Hindlimb muscle (tissue), 1 donor: ENCODE data around the gene CBX5. TPM values are rescaled to one million over a fixed set of nuclear protein-coding genes. Genes with fewer than 3 reads are reported as not detected.
A peak's percentile ranks its signal among the peaks of the same experiment; 100 is the strongest.
"Not testable (repeated sequence)": the region's sequence is repeated elsewhere in the genome, so short reads cannot be mapped to it uniquely, and the experiment has no call there.

Source experiments
- DNase-seq: peaks from one replicate; pipeline ENCODE4 v3.0.0-alpha.2; 2013
- polyA plus RNA-seq: library from polyadenylated mRNA; unstranded; fragments of 120-200 nt; gene quantifications from one replicate; pipeline ENCODE4 v1.2.1, GENCODE V29; 2013; ENCODE audit not compliant: insufficient read length

CBX5 gene
- polyA plus RNA-seq, 1 donor: 65.3 TPM

DNA sequence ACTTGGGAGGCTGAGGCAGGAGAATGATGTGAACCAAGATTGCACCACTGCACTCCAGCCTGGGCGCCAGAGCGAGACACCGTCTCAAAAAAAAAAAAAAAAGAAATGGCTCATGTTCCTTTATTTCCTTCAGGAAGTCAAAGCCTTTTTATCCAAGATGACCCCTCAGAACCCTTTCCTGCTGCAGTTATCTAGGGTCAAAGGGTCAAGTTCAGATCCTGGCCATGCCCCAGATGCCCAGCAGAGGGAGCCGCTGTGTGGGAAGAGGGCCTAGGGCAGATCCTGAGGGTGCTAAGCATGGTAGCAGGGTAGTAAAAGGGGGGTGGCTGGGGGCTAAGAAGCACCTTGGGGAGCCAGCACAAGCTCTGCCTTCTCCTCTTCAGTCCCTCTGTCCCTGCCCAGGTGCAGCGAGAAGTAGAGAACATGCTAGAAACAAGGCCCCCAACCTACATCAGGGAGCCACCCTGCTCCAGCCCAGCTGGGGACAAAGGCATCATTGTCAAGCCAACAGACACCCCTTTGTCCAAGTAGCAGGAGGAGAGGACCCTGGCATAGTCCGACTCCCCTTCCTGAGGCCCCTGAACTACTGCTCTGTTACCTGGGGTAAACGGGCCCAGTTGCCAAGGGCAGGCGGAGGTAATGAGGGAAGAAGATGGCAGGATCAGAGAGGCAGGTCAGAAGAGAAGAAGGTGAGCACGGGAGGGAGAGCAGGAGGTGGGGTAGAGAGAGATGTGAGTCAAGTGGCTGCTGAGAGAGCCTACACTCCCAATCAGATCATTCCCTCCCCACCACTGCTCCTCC lies 14.4 kb upstream of the CBX5 start:
- no peak for DNase-seq

DNA sequence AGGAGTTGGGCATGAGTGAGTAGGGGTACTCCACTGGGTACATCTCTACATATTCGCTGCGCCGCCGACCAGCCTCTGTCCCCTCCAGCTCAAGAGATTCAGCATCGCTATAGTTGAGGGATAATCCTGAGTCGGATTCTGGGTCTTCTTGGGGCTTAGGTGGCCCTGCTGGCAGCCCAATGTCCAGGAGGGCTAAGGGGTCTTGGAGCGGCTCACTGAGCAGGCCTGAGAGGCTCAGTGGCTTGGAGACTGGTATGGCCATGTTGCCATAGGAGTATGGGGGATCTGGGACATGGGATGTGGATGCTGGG lies 13.0 kb upstream of the CBX5 start:
- DNase-seq: no peak

DNA sequence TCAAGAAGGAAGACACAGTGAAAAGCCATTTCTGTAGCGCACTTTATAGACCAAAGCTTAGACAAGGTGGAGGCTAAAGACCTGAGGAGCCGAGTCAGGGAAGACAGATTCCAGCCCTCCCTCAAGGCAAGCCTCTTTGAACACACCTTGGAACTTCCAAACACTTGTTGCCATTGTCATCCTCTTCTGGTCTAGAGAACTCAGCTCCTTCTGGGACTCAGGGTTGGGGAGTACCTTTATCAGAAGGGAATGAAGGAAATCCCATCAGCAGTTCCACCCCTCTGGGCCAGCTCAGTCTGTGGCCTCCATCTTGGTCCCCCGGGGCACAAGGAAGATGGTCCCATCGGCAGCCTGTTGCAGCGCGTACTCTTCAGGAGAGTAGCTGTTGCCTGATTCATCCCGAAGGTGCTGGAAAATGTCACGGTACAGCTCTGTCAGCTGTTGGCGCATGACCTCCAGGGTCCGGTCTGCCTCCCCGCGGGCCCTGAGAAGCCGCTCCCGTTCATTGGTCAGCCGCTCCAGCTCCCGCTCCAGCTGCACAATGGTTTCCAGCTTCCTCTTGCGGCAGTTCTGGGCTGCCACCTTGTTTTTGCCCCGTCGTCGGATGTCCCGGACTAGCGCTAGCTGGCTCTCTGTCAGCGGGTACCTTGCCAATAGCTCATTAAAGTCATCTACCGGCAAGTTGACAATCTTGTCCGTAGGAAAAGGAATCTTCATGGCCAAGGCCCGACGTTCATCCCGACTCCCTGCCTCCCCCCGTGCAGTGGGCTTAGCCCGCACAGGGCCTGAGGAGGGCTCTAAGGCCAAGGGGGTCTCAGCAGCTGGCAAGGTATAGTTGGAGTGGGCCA lies 12.4 kb upstream of the CBX5 start:
- DNase-seq: no peak

DNA sequence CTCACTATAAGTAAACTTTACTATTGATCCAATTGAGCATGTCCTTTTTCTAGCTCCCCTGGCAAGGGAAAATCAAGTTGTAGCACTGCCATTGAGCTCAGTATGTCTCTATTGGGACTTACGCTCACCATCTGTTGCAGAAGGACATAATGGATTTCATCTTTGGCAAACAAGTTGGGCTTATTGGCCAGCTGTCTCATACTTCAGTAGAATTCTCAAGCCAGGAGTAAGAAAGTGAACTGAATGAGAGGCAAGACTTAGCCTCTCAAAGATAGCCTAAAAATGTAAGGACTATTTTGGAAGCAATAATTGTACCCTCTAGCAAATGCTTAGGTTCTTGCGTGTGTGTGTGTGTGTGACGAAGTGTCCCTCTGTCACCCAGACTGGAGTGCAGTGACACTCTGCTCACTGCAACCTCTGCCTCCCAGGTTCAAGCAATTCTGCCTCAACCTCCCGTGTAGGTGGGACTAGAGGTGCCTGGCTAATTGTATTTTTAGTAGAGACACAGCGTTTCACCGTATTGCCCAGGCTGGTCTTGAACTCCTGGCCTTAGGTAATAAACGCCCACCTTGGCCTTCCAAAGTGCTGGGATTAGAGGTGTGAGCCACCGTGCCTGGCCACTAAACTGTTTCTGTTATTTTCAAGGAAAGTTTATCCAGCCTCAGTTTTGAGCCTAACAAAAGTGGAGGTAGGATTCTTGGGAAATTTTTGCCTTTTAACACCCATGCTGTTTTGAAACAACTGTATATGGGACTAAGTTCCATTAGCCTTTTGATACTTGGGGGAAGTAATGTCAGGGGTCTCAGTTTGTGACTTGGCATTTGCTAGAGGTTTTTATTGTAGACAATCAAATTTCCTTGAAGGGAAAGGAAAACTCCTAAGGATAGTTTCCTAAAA lies 7.6 kb upstream of the CBX5 start:
- peak; percentile 38 for DNase-seq

DNA sequence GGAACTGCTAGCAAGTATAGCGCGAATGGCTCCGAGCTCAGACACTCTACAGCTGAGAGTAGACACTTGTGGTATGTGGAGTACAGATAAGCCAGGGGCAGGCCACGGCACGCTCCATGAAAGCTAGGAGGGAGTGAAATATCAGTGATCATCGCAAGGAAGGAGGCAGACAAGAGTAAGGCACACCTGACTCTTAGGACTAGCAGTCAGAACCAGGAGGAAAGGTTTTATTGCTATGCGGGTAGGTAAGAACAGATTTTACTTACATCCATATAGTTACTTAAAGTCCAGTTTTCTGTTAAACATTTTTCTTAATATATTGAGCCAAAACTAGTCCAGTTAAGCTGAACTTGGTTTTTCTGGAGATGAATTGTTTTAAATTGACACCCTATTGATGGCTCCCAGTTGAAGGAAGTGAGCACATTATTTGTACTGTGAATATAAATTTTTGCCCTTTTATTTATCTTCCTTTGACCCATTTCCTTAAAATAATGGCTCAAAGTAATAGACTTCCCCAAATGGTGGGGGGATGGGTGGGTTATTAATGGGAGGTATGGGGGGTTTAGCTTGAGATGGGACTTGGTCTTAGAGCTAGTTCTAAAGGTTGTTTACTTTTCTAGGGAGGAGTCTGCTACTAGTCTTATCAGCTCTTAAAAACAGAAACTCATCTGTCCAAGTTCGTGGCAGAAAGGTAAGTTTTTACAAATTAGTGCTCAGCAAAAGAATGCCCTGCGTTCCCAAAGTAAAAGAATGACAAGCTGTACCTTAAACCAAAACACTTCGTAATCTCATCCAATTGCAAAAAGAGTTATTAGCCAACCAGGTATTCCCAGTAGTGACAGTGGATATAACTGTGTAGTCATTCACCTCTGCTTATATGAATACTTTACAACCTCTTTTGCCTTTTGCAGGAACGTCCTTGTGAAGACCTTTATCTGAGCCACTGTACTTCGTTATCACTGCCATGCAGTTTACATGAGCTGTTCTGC lies 6.4 kb upstream of the CBX5 start:
- no peak for DNase-seq

DNA sequence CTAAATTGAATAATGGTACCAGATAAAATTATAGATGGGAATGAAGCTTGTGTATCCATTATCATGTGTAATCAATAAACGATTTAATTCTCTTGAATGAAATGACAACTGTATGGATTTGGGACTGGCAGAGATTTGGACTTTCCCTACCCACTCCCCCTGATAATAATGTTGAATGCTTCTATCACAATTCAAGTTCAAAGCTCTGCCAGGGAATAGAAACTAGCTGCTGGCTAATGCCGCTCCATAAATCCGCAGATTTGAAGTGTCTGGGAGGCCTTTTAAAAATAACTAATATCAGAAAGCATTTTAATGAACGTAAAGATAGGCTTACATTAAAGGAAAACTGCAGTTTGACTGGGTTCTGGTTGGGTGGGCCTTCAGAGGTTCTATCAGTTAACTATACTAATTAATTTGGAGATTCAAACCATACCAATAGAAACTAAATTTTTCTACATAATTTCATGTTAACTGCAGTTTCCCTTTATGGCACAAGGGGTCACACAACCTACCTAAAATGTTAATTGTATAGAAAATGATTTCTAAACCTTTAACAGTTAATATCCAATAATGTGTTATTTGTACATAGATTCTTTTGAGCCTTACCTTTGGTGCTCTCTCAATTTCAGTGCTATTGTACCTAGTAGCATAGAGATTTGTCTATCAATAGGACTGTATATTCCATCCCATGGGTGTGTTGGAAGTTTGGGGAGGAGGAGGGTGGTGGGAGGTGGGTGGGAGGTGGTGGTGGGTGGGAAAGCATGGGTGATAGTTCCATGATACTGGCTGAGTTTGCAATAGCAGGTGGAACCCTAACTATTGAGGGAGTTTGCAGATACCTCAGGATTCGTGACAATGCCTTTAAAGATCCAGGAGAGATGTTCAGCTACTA lies 5.5 kb upstream of the CBX5 start:
- DNase-seq: no peak

DNA sequence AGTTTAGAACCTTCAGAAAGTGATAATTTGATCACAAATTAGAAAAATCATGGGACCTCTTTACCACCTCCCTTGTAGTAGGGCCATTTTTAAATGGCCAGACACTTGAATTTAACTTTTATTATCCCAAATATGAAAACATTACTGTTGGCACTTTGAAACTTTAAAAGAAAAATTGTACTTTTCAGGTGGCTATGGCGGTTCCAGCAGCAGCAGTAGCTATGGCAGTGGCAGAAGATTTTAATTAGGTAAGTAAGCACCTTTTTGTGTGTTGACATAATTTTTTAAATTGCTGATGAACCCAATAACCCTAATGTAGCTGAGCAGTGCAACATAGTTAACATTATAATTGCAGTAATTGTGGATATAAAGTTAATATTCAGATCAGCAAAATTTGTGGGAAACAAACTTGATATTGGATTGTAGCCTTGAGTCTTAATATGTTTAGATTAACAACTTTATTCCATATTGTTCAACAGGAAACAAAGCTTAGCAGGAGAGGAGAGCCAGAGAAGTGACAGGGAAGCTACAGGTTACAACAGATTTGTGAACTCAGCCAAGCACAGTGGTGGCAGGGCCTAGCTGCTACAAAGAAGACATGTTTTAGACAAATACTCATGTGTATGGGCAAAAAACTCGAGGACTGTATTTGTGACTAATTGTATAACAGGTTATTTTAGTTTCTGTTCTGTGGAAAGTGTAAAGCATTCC lies 4.3 kb upstream of the CBX5 start:
- DNase-seq: not testable (repeated sequence)

DNA sequence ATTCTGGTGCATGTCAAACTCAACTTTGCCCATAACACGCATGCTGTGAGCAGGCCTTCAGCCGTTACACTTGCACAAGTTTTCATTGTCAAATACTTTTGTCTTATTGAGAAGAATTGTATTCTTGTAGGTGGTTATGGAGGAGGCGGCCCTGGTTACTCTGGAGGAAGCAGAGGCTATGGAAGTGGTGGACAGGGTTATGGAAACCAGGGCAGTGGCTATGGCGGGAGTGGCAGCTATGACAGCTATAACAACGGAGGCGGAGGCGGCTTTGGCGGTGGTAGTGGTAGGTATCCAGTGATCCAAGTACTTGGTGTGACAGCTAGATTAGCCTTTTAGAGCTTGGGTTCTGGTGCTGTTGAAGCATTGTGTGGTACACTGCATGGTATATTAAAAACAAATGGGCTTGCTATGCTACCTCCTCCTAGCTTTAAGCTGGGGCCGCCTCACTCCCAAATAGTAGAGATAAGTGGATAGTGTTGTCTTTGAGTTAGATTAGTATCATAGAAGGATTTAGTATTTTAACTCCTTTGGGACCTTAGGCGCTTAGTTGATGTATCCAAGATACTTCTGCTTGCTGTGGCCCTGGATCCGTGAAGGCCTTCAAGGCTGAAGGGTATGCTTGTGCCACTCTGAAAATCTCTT lies 3.1 kb upstream of the CBX5 start:
- DNase-seq: no peak

DNA sequence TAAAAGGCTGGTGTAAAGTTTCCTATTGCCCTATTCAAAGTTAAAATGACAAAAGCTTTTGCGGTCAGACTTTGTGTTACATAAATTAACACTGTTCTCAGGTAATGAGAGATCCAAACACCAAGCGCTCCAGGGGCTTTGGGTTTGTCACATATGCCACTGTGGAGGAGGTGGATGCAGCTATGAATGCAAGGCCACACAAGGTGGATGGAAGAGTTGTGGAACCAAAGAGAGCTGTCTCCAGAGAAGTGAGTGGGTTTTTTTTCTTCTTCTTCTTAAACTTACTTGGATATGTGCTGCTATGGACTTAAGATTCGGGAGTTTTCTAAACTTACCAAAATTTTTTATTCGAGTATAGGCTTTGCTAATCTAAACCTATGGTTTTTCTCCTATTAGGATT lies 1.8 kb upstream of the CBX5 start:
- DNase-seq: not testable (repeated sequence)

DNA sequence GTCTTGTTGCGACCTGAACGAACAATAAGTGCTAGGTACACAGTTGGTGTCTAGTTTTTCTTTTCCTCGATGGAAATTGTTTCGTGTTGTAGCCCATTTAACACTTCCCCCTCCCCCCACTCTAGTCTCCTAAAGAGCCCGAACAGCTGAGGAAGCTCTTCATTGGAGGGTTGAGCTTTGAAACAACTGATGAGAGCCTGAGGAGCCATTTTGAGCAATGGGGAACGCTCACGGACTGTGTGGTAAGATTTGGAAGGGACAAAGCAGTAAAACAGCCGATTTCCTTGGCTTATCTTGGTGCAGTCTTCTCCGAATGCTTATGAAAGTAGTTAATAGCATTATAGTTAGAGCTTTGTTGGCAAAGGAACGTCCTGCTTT lies 1.3 kb upstream of the CBX5 start:
- not testable (repeated sequence) for DNase-seq

DNA sequence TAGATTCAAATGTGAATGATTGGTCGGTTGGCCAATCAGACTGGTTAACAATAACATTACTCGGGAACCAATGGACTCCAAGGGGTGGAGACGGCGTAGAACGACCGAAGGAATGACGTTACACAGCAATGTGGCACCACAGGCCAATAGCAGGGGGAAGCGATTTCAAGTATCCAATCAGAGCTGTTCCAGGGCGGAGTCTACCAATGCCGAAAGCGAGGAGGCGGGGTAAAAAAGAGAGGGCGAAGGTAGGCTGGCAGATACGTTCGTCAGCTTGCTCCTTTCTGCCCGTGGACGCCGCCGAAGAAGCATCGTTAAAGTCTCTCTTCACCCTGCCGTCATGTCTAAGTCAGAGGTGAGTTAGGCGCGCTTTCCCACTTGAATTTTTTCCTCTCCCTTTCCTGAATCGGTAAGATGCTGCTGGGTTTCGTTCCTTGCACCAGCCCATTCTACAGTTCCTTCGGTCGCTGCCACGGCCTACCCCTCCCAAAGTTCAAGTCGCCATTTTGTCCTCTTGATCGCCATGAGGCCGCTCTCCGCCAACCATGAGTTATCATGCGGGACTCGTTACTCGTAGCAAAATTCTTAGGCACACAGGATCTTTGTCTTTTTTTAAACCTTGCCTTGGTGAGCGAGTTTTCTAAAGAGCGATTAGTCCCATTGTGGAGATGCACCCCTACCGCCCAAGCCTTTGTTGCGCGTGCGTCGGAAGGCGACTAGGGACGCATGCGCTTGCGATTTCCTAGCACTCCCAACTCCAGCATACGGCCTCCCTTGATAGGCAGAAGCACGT lies 742 bp upstream of the CBX5 start, which contains the start of gene HNRNPA1:
TSS of gene HNRNPA1 (plus strand) at position 259 of the 793 bp plus-strand sequence. CDS start at position 341, 82 bp downstream.
- DNase-seq: peak; percentile 99

DNA sequence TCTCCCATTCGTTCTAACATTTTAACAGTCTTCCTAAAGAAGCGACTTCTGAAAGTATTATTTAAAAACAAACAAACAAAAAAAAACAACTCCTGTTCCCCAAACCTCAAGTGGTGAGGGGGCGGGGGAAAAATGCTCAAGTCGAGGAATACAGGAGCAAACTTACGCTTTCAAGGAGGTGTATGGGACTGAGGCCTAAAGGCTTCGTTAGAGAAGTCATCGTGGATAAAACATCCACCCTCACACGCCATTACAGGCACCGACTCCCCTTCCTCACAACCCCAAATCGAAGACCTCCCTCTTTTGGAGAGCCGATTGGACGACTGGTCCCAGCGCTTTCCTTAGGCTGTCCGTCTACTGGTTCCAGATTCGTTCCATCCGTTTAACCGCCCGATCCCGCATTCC lies 693 bp downstream of the CBX5 start:
- no peak for DNase-seq

DNA sequence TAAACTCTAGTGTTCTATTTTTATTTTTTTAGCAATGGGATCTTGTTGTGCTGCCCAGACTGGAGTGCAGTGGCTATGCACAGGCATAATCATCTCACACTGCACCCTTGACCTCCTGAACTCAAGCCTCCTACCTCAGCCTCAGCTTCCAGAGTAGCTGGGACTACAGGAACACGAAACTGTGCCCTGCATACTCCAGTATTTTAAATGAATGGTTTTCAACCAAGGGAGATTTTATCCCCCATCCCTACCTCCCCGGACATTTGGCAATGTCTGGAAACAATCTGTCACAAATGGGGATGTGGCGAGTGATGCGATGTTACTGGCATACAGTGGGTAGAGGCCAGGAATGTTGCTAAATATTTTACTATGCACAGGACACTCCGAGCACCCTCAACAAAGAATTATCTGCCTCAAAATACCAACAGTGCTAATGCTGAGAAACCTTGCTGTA lies 2.1 kb downstream of the CBX5 start:
- DNase-seq: no peak

DNA sequence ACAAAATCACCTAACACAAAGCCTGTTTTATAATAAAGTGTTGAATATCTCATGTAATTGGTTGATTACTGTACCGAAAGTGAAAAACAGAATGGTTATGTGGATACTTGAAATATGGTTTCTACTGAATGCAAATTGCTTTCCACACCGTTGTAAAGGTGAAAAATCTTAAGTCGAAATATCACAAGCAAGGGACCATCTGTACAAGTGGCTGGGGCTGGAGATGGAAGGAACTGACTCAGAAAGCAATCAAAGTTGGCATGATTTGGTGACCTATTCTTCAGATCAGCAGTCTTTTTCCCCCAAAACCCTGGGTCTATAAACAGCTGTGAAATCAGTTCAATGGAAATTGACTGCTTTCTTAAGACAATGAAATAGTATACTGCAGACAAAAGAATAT lies 3.6 kb downstream of the CBX5 start:
- no peak for DNase-seq

DNA sequence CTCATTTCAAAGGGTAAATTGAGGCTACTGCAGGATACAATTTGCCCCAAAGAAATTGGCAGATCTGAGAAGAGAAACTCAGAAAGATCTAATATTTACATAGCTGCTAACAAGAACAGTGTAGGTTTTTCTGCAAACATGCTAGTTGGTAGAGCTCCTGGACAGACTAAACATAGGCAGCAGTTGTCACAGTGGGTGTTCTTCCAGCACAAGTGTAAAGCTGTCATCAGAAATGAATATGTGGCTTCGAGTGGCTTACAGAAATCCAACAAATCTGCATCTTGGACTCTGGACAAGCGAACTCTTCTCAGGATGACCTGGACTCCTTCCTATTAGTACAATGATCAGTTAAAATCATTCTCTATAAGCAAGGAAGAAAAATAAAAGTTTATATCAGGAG lies 5.9 kb downstream of the CBX5 start:
- DNase-seq: no peak

DNA sequence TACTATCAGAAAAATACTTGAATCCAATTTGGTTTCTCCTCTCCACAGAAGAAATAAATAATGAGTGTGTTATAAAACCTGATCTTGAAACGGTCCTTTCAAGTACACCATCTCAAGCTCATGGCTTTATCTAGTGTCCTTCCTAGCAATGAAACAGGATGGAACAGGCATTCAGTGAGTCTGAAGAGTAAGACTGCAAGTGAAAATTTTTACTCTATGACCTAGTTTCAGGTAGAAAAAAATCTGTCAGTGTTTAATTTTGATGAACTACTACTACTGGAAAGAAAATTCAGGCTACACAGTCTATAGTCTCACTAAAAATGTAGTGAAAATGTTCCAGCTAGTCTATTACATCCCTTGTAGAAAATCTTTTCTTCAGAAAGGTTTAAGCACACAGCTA lies 7.7 kb downstream of the CBX5 start:
- no peak for DNase-seq

DNA sequence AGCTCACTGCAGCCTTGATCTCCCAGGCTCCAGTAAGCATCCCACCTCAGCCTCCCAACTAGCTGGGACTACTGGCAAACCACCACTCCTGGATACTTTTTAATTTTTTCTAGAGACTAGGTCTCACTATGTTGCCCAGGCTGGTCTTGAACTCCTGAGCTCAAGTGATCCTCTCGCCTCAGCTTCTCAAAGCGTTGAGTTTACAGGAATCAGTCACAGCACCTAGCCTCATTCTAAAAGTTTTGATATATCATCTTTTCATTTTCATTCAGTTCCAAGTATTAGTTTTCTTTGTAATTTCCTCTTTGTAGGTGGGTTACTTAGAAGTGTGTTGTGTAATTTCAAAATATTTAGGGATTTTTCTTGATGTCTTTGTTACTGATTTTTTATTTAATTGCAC lies 9.6 kb downstream of the CBX5 start:
- no peak for DNase-seq

DNA sequence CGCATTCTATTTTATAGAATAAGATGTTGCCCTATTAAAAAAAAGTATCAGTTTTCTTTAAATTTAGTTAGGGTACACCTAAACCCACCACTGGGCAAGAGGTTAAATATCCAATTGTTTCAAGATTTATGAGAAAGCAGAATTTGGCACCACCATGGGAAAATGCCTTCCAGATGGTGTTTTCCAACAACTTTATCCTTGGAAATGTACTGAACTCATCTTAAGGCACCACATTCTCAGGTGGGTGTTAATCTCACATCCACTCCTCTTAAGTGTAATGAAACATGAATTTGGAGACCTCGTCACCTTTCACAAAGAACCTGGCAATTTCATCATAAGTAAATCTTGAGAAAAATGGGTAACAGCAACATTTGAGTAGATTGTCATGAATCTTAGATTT lies 13.1 kb downstream of the CBX5 start:
- no peak for DNase-seq
